Neural progenitor cell (in vitro differentiated cells): ENCODE results near the gene C3orf22. TPM values are rescaled to one million over a fixed set of nuclear protein-coding genes. Genes with fewer than 3 reads are reported as not detected.

Experiments used
- DNase-seq: peaks from one replicate; pipeline ENCODE4 v3.0.0-alpha.2; 2016; ENCODE audit warnings: low spot score
- H2AFZ ChIP-seq: fragments of 200-600 bp; sonication (generic); replicated peaks from 2 replicates; pipeline ENCODE4 v1.6.1; 2016; ENCODE audit warnings: antibody characterized with exemption
- H3F3A ChIP-seq: fragments of 200-600 bp; sonication (generic); 2 replicates; pipeline ENCODE4 v1.6.1; 2016; ENCODE audit warnings: antibody characterized with exemption, low read depth
- H3K27ac ChIP-seq: fragments of 200-600 bp; sonication (generic); 2 replicates; pipeline ENCODE4 v1.5.1; 2016; ENCODE audit warnings: mild to moderate bottlenecking
- H3K27me3 ChIP-seq: fragments of 200-600 bp; sonication (generic); 2 replicates; pipeline ENCODE4 v1.6.1; 2016; ENCODE audit warnings: mild to moderate bottlenecking, moderate library complexity
- H3K36me3 ChIP-seq: fragments of 200-600 bp; sonication (generic); 2 replicates; pipeline ENCODE4 v1.5.1; 2016
- H3K4me1 ChIP-seq: fragments of 200-600 bp; sonication (generic); 2 replicates; pipeline ENCODE4 v1.6.1; 2016; ENCODE audit warnings: mixed run types
- H3K4me2 ChIP-seq: fragments of 200-600 bp; sonication (generic); 2 replicates; pipeline ENCODE4 v1.6.1; 2016
- H3K4me3 ChIP-seq: fragments of 200-600 bp; sonication (generic); 2 replicates; pipeline ENCODE4 v1.5.1; 2016
- H3K79me2 ChIP-seq: fragments of 200-600 bp; sonication (generic); 2 replicates; pipeline ENCODE4 v1.6.1; 2016; ENCODE audit warnings: low read depth
- H3K9ac ChIP-seq: fragments of 200-600 bp; sonication (generic); 2 replicates; pipeline ENCODE4 v1.6.1; 2016
- H3K9me3 ChIP-seq: fragments of 200-600 bp; sonication (generic); 2 replicates; pipeline ENCODE4 v1.5.1; 2016; ENCODE audit warnings: low read depth
- H4K20me1 ChIP-seq: fragments of 200-600 bp; sonication (generic); 2 replicates; pipeline ENCODE4 v1.6.1; 2016; ENCODE audit warnings: low read depth
- H3K27ac Mint-ChIP-seq: 3 replicates; pipeline ENCODE4 v1.8.0; 2021; ENCODE audit warnings: mixed read lengths
- H3K27me3 Mint-ChIP-seq: 2 replicates; pipeline ENCODE4 v1.8.0; 2022; ENCODE audit warnings: low read depth, mild to moderate bottlenecking, inconsistent platforms, moderate library complexity, mixed read lengths; ENCODE audit not compliant: insufficient read depth
- H3K36me3 Mint-ChIP-seq: 3 replicates; pipeline ENCODE4 v1.8.0; 2021; ENCODE audit warnings: mixed read lengths
- H3K4me1 Mint-ChIP-seq: 3 replicates; pipeline ENCODE4 v1.8.0; 2021; ENCODE audit warnings: mixed read lengths
- H3K4me3 Mint-ChIP-seq: 3 replicates; pipeline ENCODE4 v1.8.0; 2021; ENCODE audit warnings: mild to moderate bottlenecking, moderate library complexity, mixed read lengths
- H3K9me3 Mint-ChIP-seq: 3 replicates; pipeline ENCODE4 v1.8.0; 2020; ENCODE audit warnings: mixed read lengths
- EZH2 ChIP-seq: fragments of 200-600 bp; sonication (generic); IDR thresholded peaks from 2 replicates; pipeline ENCODE4 v1.6.1; 2017; ENCODE audit warnings: antibody characterized with exemption, mild to moderate bottlenecking, moderate library complexity
- EZH2phosphoT487 ChIP-seq: fragments of 200-600 bp; sonication (generic); IDR thresholded peaks from 2 replicates; pipeline ENCODE4 v1.6.1; 2017; ENCODE audit warnings: antibody characterized with exemption
- total RNA-seq: library from RNA; depleted of rRNA; stranded (reverse); fragments of >200 nt; gene quantifications from 2 replicates; pipeline ENCODE4 v1.2.3, GENCODE V29; 2015; ENCODE audit warnings: low replicate concordance
- TF ChIP-seq, protein P1 (sequence below): fragments of 200-600 bp; sonication (generic); IDR thresholded peaks from 2 replicates; pipeline ENCODE4 v1.5.1; 2017; ENCODE audit warnings: antibody characterized with exemption, mild to moderate bottlenecking

C3orf22 gene
- total RNA-seq, 1 donor from 2014 or later = not detected

DNA sequence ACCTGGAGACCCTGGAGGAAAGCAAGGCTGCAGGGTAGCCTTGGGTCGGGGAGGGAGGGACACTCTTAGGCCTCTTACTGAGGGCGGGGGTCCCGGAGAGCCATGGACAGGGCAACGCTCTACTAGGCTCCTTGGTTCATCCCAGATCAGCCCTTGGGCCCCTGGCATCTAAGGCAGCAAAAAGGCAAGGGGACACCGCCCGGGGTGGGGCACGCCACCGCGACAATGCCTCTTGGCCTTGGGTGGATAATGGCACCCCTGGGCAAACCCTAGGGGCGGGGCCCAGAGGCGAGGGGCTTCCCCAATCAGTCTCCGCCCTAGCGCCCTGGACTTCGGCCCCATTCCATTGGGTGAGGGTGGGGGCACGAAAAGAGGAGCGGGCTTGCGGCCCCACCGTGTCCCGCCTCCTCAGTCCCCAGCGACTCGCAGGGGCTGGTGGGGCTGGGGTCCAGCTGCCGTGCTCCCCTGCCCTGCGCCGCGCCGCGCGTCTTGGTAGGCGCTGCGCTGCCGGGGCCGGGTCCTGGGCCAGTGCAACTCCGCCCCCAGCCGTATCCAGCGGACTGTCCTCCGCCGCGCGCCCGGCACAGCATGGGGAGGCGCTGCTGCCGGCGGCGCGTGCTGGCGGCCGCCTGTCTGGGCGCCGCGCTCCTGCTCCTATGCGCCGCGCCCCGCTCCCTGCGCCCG, 34.8 kb downstream of the C3orf22 start, which contains the start of gene CHST13:
Gene CHST13 (plus strand): TSS at position 411 of the 684 bp plus-strand sequence. CDS start 178 bp downstream, at position 589.
- H3K9me3 Mint-ChIP-seq = no peaks in the 10 kb centered on the region
- Histone ChIP-seq H4K20me1 (no peaks in the 10 kb centered on the region), H3K9ac (no peak within 1 kb of the TSS), H3K36me3 (no peaks in the 10 kb centered on the region), H3K27ac (no peak within 1 kb of the TSS), H3F3A (no peaks in the 10 kb centered on the region), H3K27me3 (peaks cover 36% of the 10 kb centered on the region), H3K4me3 (peak within 1 kb of the TSS; percentile 66), H3K79me2 (no peaks in the 10 kb centered on the region), H3K9me3 (no peaks in the 10 kb centered on the region), H3K4me1 (peaks cover 7% of the 10 kb centered on the region), H3K4me2 (peak within 1 kb of the TSS; percentile 97), H2AFZ (peak within 1 kb of the TSS; percentile 98)
- peaks cover 42% of the 10 kb centered on the region for H3K27me3 Mint-ChIP-seq
- H3K36me3 Mint-ChIP-seq = no peaks in the 10 kb centered on the region
- TF ChIP-seq, protein P1, sequence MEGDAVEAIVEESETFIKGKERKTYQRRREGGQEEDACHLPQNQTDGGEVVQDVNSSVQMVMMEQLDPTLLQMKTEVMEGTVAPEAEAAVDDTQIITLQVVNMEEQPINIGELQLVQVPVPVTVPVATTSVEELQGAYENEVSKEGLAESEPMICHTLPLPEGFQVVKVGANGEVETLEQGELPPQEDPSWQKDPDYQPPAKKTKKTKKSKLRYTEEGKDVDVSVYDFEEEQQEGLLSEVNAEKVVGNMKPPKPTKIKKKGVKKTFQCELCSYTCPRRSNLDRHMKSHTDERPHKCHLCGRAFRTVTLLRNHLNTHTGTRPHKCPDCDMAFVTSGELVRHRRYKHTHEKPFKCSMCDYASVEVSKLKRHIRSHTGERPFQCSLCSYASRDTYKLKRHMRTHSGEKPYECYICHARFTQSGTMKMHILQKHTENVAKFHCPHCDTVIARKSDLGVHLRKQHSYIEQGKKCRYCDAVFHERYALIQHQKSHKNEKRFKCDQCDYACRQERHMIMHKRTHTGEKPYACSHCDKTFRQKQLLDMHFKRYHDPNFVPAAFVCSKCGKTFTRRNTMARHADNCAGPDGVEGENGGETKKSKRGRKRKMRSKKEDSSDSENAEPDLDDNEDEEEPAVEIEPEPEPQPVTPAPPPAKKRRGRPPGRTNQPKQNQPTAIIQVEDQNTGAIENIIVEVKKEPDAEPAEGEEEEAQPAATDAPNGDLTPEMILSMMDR = peak; percentile 22
- peak; percentile 64 for TF ChIP-seq EZH2
- no peak for TF ChIP-seq EZH2phosphoT487
- no peak within 1 kb of the TSS for H3K27ac Mint-ChIP-seq
- DNase-seq = peak; percentile 91
- H3K4me3 Mint-ChIP-seq = peak within 1 kb of the TSS; percentile 71
- peaks cover 12% of the 10 kb centered on the region for H3K4me1 Mint-ChIP-seq

GRCh38 chr3:126522363-126522788, 36.4 kb downstream of the C3orf22 start:
- H3K4me2 ChIP-seq = no peak overlapping the region
- H3K4me1 Mint-ChIP-seq = peaks cover 17% of the 10 kb centered on the region
- no peak overlapping the region for H3K4me3 Mint-ChIP-seq
- H3K9me3 Mint-ChIP-seq = no peaks in the 10 kb centered on the region
- H2AFZ ChIP-seq = no peak overlapping the region
- no peak for TF ChIP-seq EZH2
- TF ChIP-seq, protein P1 = peak; percentile 92
- no peaks in the 10 kb centered on the region for H3K9me3 ChIP-seq
- peaks cover 13% of the 10 kb centered on the region for H3K4me1 ChIP-seq
- H3K27ac Mint-ChIP-seq = no peak overlapping the region
- H3K9ac ChIP-seq = no peak overlapping the region
- H3K79me2 ChIP-seq = no peaks in the 10 kb centered on the region
- no peak overlapping the region for H3K4me3 ChIP-seq
- no peaks in the 10 kb centered on the region for H3F3A ChIP-seq
- H3K27ac ChIP-seq = no peak overlapping the region
- no peaks in the 10 kb centered on the region for H3K36me3 ChIP-seq
- H3K27me3 ChIP-seq = peaks cover 36% of the 10 kb centered on the region
- peaks cover 37% of the 10 kb centered on the region for H3K27me3 Mint-ChIP-seq
- DNase-seq = peak; percentile 80
- no peaks in the 10 kb centered on the region for H3K36me3 Mint-ChIP-seq
- H4K20me1 ChIP-seq = no peaks in the 10 kb centered on the region

- peaks cover 33% of the 10 kb centered on the region for H3K27me3 Mint-ChIP-seq
- Histone ChIP-seq H3K9ac (no peak overlapping the region), H3K4me1 (peaks cover 13% of the 10 kb centered on the region), H2AFZ (no peak overlapping the region), H4K20me1 (no peaks in the 10 kb centered on the region), H3K9me3 (no peaks in the 10 kb centered on the region), H3K79me2 (no peaks in the 10 kb centered on the region), H3K4me2 (no peak overlapping the region), H3K4me3 (no peak overlapping the region), H3K36me3 (no peaks in the 10 kb centered on the region), H3K27ac (no peak overlapping the region), H3F3A (no peaks in the 10 kb centered on the region), H3K27me3 (peaks cover 36% of the 10 kb centered on the region)
- DNase-seq = no peak
- TF ChIP-seq, protein P1 = no peak
- TF ChIP-seq EZH2 (no peak), EZH2phosphoT487 (no peak)
- no peak overlapping the region for H3K27ac Mint-ChIP-seq
- peaks cover 22% of the 10 kb centered on the region for H3K4me1 Mint-ChIP-seq
- H3K9me3 Mint-ChIP-seq = no peaks in the 10 kb centered on the region
- no peaks in the 10 kb centered on the region for H3K36me3 Mint-ChIP-seq
- H3K4me3 Mint-ChIP-seq = no peak overlapping the region
Observed at GRCh38 chr3:126521122-126521891, 37.4 kb downstream of the C3orf22 start.
